Uterus (tissue), 2 donors: ENCODE results near the gene LMLN.
"Not testable (repeated sequence)": the region's sequence is repeated elsewhere in the genome, so short reads cannot be mapped to it uniquely, and the experiment has no call there.

Source experiments
- POLR2A ChIP-seq, 2 donors: fragments of 450-650 bp; IDR thresholded peaks; one replicate each; pipeline ENCODE4 v1.6.1; 2016; ENCODE audit warnings: antibody characterized with exemption in 2 of 2, mild to moderate bottlenecking in 1 of 2, moderate library complexity in 1 of 2
- TF ChIP-seq, protein P1 (sequence below), 4 experiments: fragments of 200-600 bp in 2 of 4; fragments of 450-650 bp in 2 of 4; sonication (generic) in 2 of 4; IDR thresholded peaks; one replicate each; pipeline ENCODE4 v1.5.1; 2016 to 2019; ENCODE audit warnings: antibody characterized with exemption in 4 of 4, mild to moderate bottlenecking in 2 of 4, moderate library complexity in 1 of 4

DNA sequence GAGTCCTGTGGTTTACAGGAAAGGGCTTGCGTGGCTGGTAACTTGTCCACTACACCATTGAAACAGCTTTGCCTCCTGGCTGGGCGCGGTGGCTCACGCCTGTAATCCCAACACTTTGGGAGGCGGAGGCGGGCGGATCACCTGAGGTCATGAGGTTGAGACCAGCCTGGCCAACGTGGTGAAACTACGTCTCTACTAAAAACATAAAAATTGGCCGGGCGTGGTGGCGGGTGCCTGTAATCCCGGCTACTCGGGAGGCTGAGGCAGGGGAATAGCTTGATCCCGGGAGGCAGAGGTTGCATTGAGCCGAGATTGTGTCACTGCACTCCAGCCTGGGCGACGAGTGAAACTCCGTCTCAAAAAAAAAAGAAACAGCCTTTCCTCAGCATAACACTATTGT lies 1.2 kb upstream of the LMLN start:
- TF ChIP-seq, protein P1, sequence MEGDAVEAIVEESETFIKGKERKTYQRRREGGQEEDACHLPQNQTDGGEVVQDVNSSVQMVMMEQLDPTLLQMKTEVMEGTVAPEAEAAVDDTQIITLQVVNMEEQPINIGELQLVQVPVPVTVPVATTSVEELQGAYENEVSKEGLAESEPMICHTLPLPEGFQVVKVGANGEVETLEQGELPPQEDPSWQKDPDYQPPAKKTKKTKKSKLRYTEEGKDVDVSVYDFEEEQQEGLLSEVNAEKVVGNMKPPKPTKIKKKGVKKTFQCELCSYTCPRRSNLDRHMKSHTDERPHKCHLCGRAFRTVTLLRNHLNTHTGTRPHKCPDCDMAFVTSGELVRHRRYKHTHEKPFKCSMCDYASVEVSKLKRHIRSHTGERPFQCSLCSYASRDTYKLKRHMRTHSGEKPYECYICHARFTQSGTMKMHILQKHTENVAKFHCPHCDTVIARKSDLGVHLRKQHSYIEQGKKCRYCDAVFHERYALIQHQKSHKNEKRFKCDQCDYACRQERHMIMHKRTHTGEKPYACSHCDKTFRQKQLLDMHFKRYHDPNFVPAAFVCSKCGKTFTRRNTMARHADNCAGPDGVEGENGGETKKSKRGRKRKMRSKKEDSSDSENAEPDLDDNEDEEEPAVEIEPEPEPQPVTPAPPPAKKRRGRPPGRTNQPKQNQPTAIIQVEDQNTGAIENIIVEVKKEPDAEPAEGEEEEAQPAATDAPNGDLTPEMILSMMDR (IDR thresholded peaks at IDR 0.05) = not testable (repeated sequence)
- not testable (repeated sequence) for TF ChIP-seq POLR2A (IDR thresholded peaks at IDR 0.05)
